ENCODE data around the gene TMEM41B.
"Not testable (repeated sequence)": the region's sequence is repeated elsewhere in the genome, so short reads cannot be mapped to it uniquely, and the experiment has no call there.

The TMEM41B gene, protein sequence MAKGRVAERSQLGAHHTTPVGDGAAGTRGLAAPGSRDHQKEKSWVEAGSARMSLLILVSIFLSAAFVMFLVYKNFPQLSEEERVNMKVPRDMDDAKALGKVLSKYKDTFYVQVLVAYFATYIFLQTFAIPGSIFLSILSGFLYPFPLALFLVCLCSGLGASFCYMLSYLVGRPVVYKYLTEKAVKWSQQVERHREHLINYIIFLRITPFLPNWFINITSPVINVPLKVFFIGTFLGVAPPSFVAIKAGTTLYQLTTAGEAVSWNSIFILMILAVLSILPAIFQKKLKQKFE

DNA sequence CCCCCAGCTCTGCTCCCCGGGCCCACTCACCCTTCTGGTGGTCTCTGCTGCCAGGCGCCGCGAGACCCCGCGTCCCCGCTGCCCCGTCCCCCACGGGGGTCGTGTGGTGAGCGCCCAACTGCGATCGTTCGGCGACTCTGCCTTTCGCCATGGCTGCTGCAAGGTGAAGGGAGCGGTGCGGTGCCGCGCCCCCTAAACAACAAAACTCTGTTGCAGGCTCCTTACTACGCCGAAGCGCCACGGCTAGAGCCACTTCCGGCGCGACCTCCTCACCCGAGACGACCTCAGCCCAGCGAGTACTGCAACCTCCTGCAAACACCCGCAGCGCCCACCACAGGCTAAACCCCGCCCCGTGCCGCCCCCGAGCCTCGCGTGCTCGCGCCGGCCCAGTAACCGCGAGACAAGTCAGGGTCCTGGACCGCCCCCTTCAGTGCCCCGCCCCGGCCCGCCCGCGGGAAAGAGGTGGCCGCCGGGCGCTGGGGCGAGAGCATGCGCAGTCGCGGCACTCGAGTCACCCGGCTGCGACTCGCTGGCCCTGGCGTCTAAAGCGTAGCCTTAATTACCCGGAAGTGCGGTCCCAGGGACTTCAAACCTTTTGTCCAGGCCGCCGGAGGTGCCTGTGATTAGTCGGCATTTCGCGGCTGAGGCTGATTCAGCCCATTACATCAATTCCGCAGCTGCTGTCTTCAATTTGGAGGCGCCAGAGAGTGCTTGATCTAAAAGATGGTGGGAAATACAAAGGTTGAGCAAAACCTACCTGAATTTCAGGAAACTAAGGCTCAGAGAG, at the start of gene TMEM41B:
TMEM41B (minus strand) TSS at position 303 of the 787 bp plus-strand sequence; CDS start at position 151, 152 bp downstream.
- Histone ChIP-seq H3K27ac (ENCODE audit: low read depth, low read length) (peak within 1 kb of the TSS; percentile 84), H3K27me3 (ENCODE audit: control insufficient read depth, insufficient read depth, low read length) (no peaks in the 10 kb centered on the region), H3K4me3 (ENCODE audit: low read length) (peak within 1 kb of the TSS; percentile 94), H3K9ac (ENCODE audit: low read length) (peak within 1 kb of the TSS; percentile 92), H3K4me1 (ENCODE audit: control insufficient read depth, insufficient read depth, low read length) (peaks cover 4% of the 10 kb centered on the region), H3K36me3 (ENCODE audit: control insufficient read depth, insufficient read depth, low read length) (no peaks in the 10 kb centered on the region)

DNA sequence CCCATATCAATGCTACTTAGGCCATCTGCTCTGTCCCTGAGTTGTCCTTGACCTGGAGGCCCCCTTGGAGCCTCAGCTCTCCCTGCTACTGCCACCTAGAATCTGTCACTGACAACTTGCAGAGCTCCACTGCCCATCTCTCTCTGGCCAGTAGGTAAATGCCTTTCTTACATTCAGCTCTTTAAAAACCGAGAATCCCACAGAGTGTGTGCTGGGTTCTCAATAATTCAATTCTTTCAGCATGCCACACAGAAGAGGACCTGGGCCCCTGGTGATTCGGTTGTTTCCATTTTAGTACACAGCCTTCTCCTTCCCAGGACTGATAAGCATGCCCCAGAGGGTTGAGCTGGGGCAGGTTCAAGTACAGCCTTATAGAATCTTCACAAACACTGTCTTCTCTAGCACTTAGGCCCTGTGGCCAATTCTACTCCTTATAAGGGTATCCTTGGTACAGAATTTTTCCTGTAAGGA, 48.0 kb upstream of the TMEM41B start:
- H3K36me3 ChIP-seq (ENCODE audit: control insufficient read depth, insufficient read depth, low read length), result no peaks in the 10 kb centered on the region
- H3K27ac ChIP-seq (ENCODE audit: low read depth, low read length), result peak overlapping the region; percentile 99
- H3K4me3 ChIP-seq (ENCODE audit: low read length), result no peak overlapping the region
- peaks cover 6% of the 10 kb centered on the region for H3K4me1 ChIP-seq (ENCODE audit: control insufficient read depth, insufficient read depth, low read length)
- no peaks in the 10 kb centered on the region for H3K27me3 ChIP-seq (ENCODE audit: control insufficient read depth, insufficient read depth, low read length)
- H3K9ac ChIP-seq (ENCODE audit: low read length), result no peak overlapping the region

DNA sequence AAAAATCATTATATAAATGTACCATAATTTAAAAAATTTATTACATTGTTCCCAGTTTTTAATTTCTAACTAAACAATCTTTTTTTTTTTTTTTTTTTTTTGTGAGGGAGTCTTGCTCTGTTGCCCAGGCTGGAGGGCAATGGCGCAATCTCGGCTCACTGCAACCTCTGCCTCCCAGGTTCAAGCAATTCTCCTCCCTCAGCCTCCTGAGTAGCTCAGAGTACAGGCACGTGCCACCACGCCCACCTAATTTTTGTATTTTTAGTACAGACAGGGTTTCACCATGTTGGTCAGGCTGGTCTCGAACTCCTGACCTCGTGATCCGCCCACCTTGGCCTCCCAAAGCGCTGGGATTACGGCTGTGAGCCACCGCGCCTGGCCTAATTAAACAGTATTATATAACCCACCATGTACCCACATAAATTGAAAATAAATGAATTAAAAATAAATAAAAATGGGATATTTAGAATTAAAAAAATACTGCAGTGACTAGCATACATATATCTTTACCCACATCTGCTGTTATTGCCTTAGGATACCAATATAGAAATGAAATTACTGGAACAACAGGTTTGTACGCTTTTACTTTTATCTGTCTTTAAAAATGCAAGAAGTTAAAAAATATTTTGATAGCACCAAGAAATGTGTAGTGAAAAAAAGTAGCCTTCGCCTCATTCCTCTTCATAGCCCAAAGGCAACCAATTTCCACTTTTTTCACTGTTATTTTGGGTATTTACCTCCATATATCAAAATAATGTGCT, 46.6 kb upstream of the TMEM41B start:
- H3K27ac ChIP-seq (ENCODE audit: low read depth, low read length); H3K4me3 ChIP-seq (ENCODE audit: low read length); H3K4me1 ChIP-seq (ENCODE audit: control insufficient read depth, insufficient read depth, low read length); H3K36me3 ChIP-seq (ENCODE audit: control insufficient read depth, insufficient read depth, low read length); H3K27me3 ChIP-seq (ENCODE audit: control insufficient read depth, insufficient read depth, low read length); H3K9ac ChIP-seq (ENCODE audit: low read length): not testable (repeated sequence)

DNA sequence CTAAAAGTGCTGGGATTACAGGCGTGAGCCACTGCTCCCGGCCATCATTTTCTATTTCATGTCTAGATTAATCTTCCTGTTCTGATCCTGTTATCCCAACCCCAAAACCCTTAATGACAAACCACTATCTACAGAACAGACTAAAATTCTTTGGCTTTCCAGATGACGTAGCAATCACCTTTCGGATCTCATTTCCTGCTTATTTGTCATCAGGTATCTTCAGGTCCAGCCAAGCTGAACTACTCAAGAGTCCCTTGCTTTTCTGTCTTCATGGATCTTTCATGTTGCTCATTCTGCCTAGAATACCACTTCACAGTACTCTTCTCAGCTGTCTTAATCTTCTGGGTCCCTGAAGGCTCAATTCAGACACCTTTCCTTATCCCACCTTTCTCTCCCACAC, 42.6 kb upstream of the TMEM41B start:
- Histone ChIP-seq H3K36me3 (ENCODE audit: control insufficient read depth, insufficient read depth, low read length) (no peaks in the 10 kb centered on the region), H3K4me1 (ENCODE audit: control insufficient read depth, insufficient read depth, low read length) (no peaks in the 10 kb centered on the region), H3K27me3 (ENCODE audit: control insufficient read depth, insufficient read depth, low read length) (no peaks in the 10 kb centered on the region), H3K4me3 (ENCODE audit: low read length) (no peak overlapping the region), H3K27ac (ENCODE audit: low read depth, low read length) (no peak overlapping the region), H3K9ac (ENCODE audit: low read length) (no peak overlapping the region)

DNA sequence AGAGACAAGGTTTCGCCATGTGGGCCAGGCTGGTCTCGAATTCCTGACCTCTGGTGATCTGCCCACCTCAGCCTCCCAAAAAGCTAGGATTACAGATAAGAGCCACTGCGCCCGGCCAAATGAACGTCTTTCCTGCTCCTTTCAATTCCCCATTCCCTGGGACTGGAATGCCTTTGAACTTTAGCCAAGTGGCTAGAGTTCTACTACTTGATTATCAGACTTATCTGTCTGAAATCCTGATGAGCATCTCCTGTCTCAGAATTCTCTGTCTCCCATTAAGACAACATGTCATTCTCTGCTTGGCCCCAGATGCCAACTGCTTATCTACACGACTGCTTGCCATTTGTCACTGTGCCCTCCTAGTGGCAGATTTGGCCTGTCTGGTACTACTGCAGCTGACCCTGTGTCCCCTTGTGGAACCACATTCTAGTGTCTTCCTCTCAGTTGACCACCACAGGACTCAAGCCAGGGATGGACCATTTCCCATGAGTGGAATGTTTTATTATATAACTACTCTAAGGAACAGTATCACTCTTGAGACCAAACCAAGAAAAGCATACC, 37.0 kb upstream of the TMEM41B start:
- no peaks in the 10 kb centered on the region for H3K36me3 ChIP-seq (ENCODE audit: control insufficient read depth, insufficient read depth, low read length)
- H3K4me3 ChIP-seq (ENCODE audit: low read length), result no peak overlapping the region
- no peak overlapping the region for H3K27ac ChIP-seq (ENCODE audit: low read depth, low read length)
- H3K9ac ChIP-seq (ENCODE audit: low read length), result no peak overlapping the region
- no peaks in the 10 kb centered on the region for H3K27me3 ChIP-seq (ENCODE audit: control insufficient read depth, insufficient read depth, low read length)
- no peaks in the 10 kb centered on the region for H3K4me1 ChIP-seq (ENCODE audit: control insufficient read depth, insufficient read depth, low read length)

DNA sequence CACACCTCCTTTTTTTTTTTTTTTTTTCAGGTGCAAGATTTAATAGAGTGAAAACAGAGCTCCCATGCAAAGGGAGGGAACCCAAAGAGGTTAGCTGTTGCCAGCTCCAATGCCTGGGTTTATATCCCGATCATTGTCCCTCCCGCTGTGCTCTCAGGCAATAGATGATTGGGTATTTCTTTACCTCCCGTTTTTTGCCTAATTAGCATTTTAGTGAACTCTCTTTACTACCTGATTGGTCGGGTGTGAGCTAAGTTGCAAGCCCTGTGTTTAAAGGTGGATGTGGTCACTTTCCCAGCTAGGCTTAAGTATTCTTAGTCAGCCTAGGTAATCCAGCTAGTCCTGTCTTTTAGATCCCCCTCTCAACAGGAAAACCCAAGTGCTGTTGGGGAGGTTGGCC, 33.4 kb upstream of the TMEM41B start:
- H3K36me3 ChIP-seq (ENCODE audit: control insufficient read depth, insufficient read depth, low read length); H3K9ac ChIP-seq (ENCODE audit: low read length); H3K27ac ChIP-seq (ENCODE audit: low read depth, low read length): not testable (repeated sequence)

DNA sequence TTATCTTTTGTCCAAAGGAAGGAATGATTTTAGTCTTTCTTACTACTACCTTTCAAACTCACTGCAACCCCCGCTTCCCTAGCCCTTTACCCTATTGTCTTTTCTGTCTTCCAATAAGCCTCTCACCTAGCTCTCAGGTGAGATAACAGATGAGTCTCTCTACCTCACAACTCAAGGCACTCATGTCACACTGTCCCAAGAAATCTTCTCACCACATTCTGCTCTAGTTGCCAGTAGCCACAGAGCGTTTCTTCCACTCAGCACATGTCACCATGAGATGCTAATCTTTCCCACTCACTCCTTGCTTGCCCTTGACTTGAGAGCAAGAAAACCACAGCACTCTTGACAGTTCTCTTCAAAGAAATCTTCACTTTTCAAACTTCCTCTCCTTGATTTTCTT, 32.7 kb upstream of the TMEM41B start:
- Histone ChIP-seq H3K27me3 (ENCODE audit: control insufficient read depth, insufficient read depth, low read length) (no peaks in the 10 kb centered on the region), H3K4me3 (ENCODE audit: low read length) (no peak overlapping the region), H3K4me1 (ENCODE audit: control insufficient read depth, insufficient read depth, low read length) (no peaks in the 10 kb centered on the region), H3K27ac (ENCODE audit: low read depth, low read length) (no peak overlapping the region), H3K9ac (ENCODE audit: low read length) (no peak overlapping the region), H3K36me3 (ENCODE audit: control insufficient read depth, insufficient read depth, low read length) (no peaks in the 10 kb centered on the region)

More for the DNA sequence above, 33.4 kb upstream of the TMEM41B start:
- not testable (repeated sequence) for H3K4me1 ChIP-seq (ENCODE audit: control insufficient read depth, insufficient read depth, low read length); H3K4me3 ChIP-seq (ENCODE audit: low read length); H3K27me3 ChIP-seq (ENCODE audit: control insufficient read depth, insufficient read depth, low read length)

DNA sequence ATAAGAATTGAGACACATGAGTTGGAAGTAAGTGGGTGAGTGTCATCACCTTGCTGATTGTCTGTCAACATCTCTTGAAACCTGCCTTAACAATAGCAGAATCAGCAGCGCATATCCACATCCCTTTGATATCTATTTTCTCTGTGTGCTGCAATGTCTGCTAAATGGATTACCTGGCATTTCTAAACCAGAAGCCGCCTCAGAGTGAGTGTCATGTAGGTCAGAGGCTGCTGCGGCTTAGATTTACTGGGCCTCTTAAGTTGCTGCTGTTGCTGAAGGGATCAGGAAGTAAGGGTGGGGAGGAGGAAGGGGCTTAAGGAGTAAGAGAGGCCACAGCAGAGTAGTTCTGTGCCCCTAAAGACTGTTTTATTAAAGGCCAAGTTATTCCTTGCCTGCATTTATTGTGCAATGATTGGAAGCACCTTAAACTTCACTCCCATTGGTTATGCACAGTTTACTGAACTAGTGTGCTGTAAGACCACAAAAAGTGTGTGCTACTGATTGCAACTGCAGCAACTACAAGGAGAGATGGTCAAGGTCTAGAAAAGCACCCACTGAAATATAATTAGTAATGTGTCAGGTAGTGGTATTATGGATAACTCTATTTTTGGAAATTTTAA, 29.8 kb upstream of the TMEM41B start:
- Histone ChIP-seq H3K36me3 (ENCODE audit: control insufficient read depth, insufficient read depth, low read length) (no peaks in the 10 kb centered on the region), H3K9ac (ENCODE audit: low read length) (no peak overlapping the region), H3K27ac (ENCODE audit: low read depth, low read length) (no peak overlapping the region), H3K4me1 (ENCODE audit: control insufficient read depth, insufficient read depth, low read length) (no peaks in the 10 kb centered on the region), H3K4me3 (ENCODE audit: low read length) (no peak overlapping the region), H3K27me3 (ENCODE audit: control insufficient read depth, insufficient read depth, low read length) (no peaks in the 10 kb centered on the region)

DNA sequence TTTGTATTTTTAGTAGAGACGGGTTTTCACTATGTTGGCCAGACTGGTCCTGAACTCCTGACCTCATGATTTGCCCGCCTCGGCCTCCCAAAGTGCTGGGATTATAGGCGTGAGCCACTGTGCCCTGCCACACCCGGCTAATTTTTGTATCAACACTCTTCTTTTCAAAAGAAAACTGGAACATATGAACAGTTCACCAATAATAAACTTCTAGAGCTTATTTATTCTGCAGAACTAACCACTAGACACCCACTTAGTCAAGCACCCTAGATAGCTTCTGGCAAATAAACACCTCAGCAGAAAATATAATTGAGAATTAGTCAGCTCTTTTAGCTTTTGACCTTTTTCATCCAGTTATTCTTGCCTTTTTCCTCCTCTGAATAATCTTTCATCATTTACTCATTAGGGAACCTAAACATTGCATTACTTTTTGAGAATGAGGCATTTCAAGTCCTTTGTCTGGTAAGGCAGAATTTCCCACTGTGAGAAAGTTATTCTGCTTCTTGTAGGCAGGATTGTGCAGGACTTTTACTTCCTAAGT, 27.3 kb upstream of the TMEM41B start:
- Histone ChIP-seq H3K4me3 (ENCODE audit: low read length) (no peak overlapping the region), H3K9ac (ENCODE audit: low read length) (no peak overlapping the region), H3K4me1 (ENCODE audit: control insufficient read depth, insufficient read depth, low read length) (no peaks in the 10 kb centered on the region), H3K27ac (ENCODE audit: low read depth, low read length) (no peak overlapping the region), H3K27me3 (ENCODE audit: control insufficient read depth, insufficient read depth, low read length) (no peaks in the 10 kb centered on the region), H3K36me3 (ENCODE audit: control insufficient read depth, insufficient read depth, low read length) (no peaks in the 10 kb centered on the region)

DNA sequence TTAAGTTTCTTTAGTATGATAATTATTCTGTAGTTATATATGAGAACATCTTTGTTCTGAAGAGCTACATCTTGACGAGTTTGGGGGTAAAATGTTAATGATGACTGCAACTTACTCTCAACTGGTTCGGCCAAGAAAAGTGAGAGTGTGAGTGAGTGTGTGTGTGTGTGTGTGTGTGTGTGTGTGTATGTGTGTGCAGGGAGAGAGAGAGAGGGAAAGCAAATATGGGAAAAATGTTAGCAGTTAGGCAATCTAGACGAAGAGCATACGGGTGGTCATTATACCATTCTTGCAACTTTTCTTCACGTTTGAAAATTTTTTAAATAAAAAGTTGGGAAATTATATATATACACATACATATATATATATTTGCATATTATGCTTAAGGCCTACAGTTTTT, 18.3 kb upstream of the TMEM41B start:
- no peaks in the 10 kb centered on the region for H3K36me3 ChIP-seq (ENCODE audit: control insufficient read depth, insufficient read depth, low read length)
- no peak overlapping the region for H3K4me3 ChIP-seq (ENCODE audit: low read length)
- no peak overlapping the region for H3K9ac ChIP-seq (ENCODE audit: low read length)
- H3K27me3 ChIP-seq (ENCODE audit: control insufficient read depth, insufficient read depth, low read length), result no peaks in the 10 kb centered on the region
- no peaks in the 10 kb centered on the region for H3K4me1 ChIP-seq (ENCODE audit: control insufficient read depth, insufficient read depth, low read length)
- H3K27ac ChIP-seq (ENCODE audit: low read depth, low read length), result no peak overlapping the region

DNA sequence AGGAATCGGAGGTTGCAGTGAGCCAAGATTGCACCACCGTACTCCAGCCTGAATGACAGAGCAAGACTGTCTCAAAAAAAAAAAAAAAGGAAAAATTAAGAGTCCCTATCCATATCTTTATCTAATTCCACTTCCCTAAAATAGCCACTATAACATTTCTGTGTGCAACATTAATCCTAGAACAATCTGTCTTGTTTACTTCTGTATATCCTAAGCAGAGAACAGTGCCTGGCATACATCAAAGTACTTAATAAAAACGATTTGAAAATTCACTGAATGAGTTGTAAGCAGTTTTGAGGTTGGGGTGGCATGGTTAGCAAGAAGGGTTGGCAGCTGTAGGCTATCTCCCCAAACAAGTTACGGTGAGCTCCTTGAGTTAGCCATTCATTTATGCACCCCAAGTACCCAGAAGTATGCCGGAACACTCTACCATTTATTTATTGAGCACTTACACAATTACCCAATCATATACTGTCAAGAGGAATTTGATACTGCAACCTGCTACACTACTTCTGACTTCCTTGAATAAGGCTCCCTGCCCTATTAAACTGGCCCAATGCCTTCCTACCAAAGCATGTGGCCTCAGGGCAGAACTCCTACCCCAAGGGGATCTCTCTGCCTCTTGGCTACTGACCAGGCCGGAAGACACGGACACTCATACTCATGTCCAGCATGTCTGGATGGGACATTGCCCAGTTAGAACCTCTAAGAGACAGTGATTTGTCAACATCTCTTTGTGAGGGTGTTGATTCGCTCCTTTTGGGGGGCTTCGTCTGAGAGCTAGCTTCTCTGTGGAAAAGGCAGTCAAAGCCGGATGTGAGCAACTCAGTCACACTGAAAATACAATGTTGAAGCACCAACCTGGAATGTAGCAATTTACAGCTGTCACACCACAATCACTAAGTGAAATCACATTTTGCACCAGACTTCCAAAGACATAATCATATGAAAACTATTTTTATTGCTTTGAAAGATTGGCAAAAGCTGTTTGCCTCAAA, 16.3 kb upstream of the TMEM41B start:
- H3K36me3 ChIP-seq (ENCODE audit: control insufficient read depth, insufficient read depth, low read length), result no peaks in the 10 kb centered on the region
- no peaks in the 10 kb centered on the region for H3K27me3 ChIP-seq (ENCODE audit: control insufficient read depth, insufficient read depth, low read length)
- no peak overlapping the region for H3K27ac ChIP-seq (ENCODE audit: low read depth, low read length)
- no peak overlapping the region for H3K9ac ChIP-seq (ENCODE audit: low read length)
- no peak overlapping the region for H3K4me3 ChIP-seq (ENCODE audit: low read length)
- H3K4me1 ChIP-seq (ENCODE audit: control insufficient read depth, insufficient read depth, low read length), result no peaks in the 10 kb centered on the region

All from rectal smooth muscle tissue (tissue), 1 donor.